IMR-90 (cell line): ENCODE measurements around the gene NCS1. TPM values are rescaled to one million over a fixed set of nuclear protein-coding genes. Genes with fewer than 3 reads are reported as not detected.

Source experiments
- ATAC-seq: fragments of 200-7000 bp; cut with Tn5 transposase; 2 replicates; pipeline ENCODE4 v1.9.1; 2020; ENCODE audit warnings: low read depth, mild to moderate bottlenecking, moderate library complexity
- BruUV-seq: library from RNA; stranded (reverse); fragments of 400-500 nt; replicated peaks from 2 replicates; lab custom pipeline; 2021; lab: Mats Ljungman, UMichigan
- CTCF ChIA-PET: fragments of 300-600 bp; formaldehyde crosslinking; extraction: SDS; loops from one replicate; lab custom pipeline; 2021; ENCODE audit warnings: antibody characterized with exemption; lab: Yijun Ruan, JAX
- POLR2A ChIA-PET: fragments of 300-600 bp; sonication (Branson Sonifier 250); formaldehyde crosslinking; loops from one replicate; lab custom pipeline; 2022; ENCODE audit warnings: antibody characterized with exemption; ENCODE audit not compliant: unreplicated experiment; lab: Charles Lee
- DNase-seq: peaks from one replicate; pipeline ENCODE4 v3.0.0; 2013
- H2AFZ ChIP-seq: replicated peaks from 2 replicates; pipeline ENCODE3; 2013; ENCODE audit warnings: low read length, mild to moderate bottlenecking; ENCODE audit not compliant: poor library complexity
- H2AK5ac ChIP-seq: 2 replicates; pipeline ENCODE4 v1.6.1; 2013; ENCODE audit warnings: low read depth, low read length, inconsistent platforms
- H2AK9ac ChIP-seq: replicated peaks from 2 replicates; pipeline ENCODE3; 2013; ENCODE audit warnings: mild to moderate bottlenecking, low read depth, low read length, moderate library complexity; ENCODE audit not compliant: poor library complexity
- H2BK120ac ChIP-seq: 2 replicates; pipeline ENCODE4 v1.6.1; 2013; ENCODE audit warnings: low read depth, low read length, inconsistent platforms
- H2BK15ac ChIP-seq: 3 replicates; pipeline ENCODE4 v1.6.1; 2013; ENCODE audit warnings: low read depth, low read length, inconsistent platforms
- H2BK20ac ChIP-seq: 2 replicates; pipeline ENCODE4 v1.6.1; 2013; ENCODE audit warnings: low read depth, mild to moderate bottlenecking, inconsistent platforms, low read length, moderate library complexity
- H2BK5ac ChIP-seq: 2 replicates; pipeline ENCODE4 v1.6.1; 2013; ENCODE audit warnings: mild to moderate bottlenecking, low read depth, low read length, inconsistent platforms; ENCODE audit not compliant: poor library complexity, severe bottlenecking
- H3K14ac ChIP-seq: replicated peaks from 2 replicates; pipeline ENCODE4 v1.6.1; 2013; ENCODE audit warnings: low read depth, low read length, inconsistent platforms
- H3K18ac ChIP-seq: 2 replicates; pipeline ENCODE4 v1.6.1; 2013; ENCODE audit warnings: low read depth, low read length, control low read depth
- H3K23ac ChIP-seq: 2 replicates; pipeline ENCODE4 v1.6.1; 2013; ENCODE audit warnings: low read depth, low read length, inconsistent platforms
- H3K27ac ChIP-seq: 2 replicates; pipeline ENCODE4 v1.5.1; 2013; ENCODE audit warnings: mild to moderate bottlenecking, control low read depth, low read length; ENCODE audit not compliant: insufficient read depth
- H3K27me3 ChIP-seq: 2 replicates; pipeline ENCODE4 v1.6.1; 2013; ENCODE audit warnings: low read length; ENCODE audit not compliant: control insufficient read depth, insufficient read depth
- H3K36me3 ChIP-seq: 2 replicates; pipeline ENCODE4 v1.6.1; 2013; ENCODE audit warnings: low read length, mixed read lengths; ENCODE audit not compliant: control insufficient read depth, insufficient read depth
- H3K4ac ChIP-seq: 2 replicates; pipeline ENCODE4 v1.6.1; 2013; ENCODE audit warnings: low read depth, low read length, inconsistent platforms
- H3K4me1 ChIP-seq: 2 replicates; pipeline ENCODE4 v1.6.1; 2013; ENCODE audit warnings: low read length, mixed read lengths; ENCODE audit not compliant: control insufficient read depth, insufficient read depth
- H3K4me2 ChIP-seq: 2 replicates; pipeline ENCODE4 v1.6.1; 2013; ENCODE audit warnings: low read depth, mild to moderate bottlenecking, control low read depth, low read length, moderate library complexity
- H3K4me3 ChIP-seq: 2 replicates; pipeline ENCODE4 v1.5.1; 2013; ENCODE audit warnings: low read depth, mild to moderate bottlenecking, control low read depth, low read length, moderate library complexity; ENCODE audit not compliant: insufficient read depth
- H3K56ac ChIP-seq: 2 replicates; pipeline ENCODE4 v1.6.1; 2013; ENCODE audit warnings: low read length, inconsistent platforms; ENCODE audit not compliant: insufficient read depth; ENCODE audit errors: extremely low read depth
- H3K79me1 ChIP-seq, 2 experiments: 2 replicates each; pipeline ENCODE4 v1.6.1; 2013; ENCODE audit warnings: low read length in 2 of 2, inconsistent platforms in 1 of 2, low read depth in 1 of 2
- H3K9ac ChIP-seq: 2 replicates; pipeline ENCODE4 v1.6.1; 2013; ENCODE audit warnings: low read depth, low read length, control low read depth
- H3K9me1 ChIP-seq: 2 replicates; pipeline ENCODE4 v1.6.1; 2013; ENCODE audit warnings: low read length, inconsistent platforms; ENCODE audit not compliant: insufficient read depth
- H3K9me3 ChIP-seq: 2 replicates; pipeline ENCODE4 v1.6.1; 2013; ENCODE audit warnings: low read length; ENCODE audit not compliant: control insufficient read depth, insufficient read depth
- H4K20me1 ChIP-seq: 2 replicates; pipeline ENCODE4 v1.6.1; 2013; ENCODE audit warnings: low read length, inconsistent platforms; ENCODE audit not compliant: insufficient read depth
- H4K5ac ChIP-seq: 2 replicates; pipeline ENCODE4 v1.6.1; 2013; ENCODE audit warnings: mild to moderate bottlenecking, low read depth, low read length, control low read depth
- H4K8ac ChIP-seq, 2 experiments: 2 replicates each; pipeline ENCODE4 v1.6.1; 2013; ENCODE audit warnings: low read depth in 2 of 2, low read length in 2 of 2, control low read depth in 1 of 2, inconsistent platforms in 1 of 2
- H4K91ac ChIP-seq: 2 replicates; pipeline ENCODE4 v1.6.1; 2013; ENCODE audit warnings: low read depth, low read length, inconsistent platforms; ENCODE audit not compliant: insufficient read depth
- BHLHE40 ChIP-seq: fragments of 150-350 bp; IDR thresholded peaks from 2 replicates; pipeline ENCODE4 v1.6.1; 2016; ENCODE audit warnings: mild to moderate bottlenecking, low read depth, low read length
- CEBPB ChIP-seq: IDR thresholded peaks from 2 replicates; pipeline ENCODE4 v1.6.1; 2012; ENCODE audit warnings: low read depth, low read length, improper control_type of control experiment
- CHD1 ChIP-seq: IDR thresholded peaks from 2 replicates; pipeline ENCODE4 v1.6.1; 2012; ENCODE audit warnings: low read depth, low read length, improper control_type of control experiment
- CTCF ChIP-seq: conservative IDR thresholded peaks from 2 replicates; pipeline ENCODE4 v1.5.1; 2012; ENCODE audit warnings: mild to moderate bottlenecking, low read depth, low read length, improper control_type of control experiment
- ELK1 ChIP-seq: fragments of 150-350 bp; IDR thresholded peaks from 2 replicates; pipeline ENCODE4 v1.6.1; 2016; ENCODE audit warnings: low read depth, mild to moderate bottlenecking, low read length, moderate library complexity, borderline replicate concordance
- FOS ChIP-seq: fragments of 150-350 bp; IDR thresholded peaks from 2 replicates; pipeline ENCODE4 v1.6.1; 2016; ENCODE audit warnings: low read depth, low read length
- MAFK ChIP-seq: IDR thresholded peaks from 2 replicates; pipeline ENCODE4 v1.6.1; 2012; ENCODE audit warnings: low read depth, low read length, improper control_type of control experiment
- MXI1 ChIP-seq: IDR thresholded peaks from 2 replicates; pipeline ENCODE4 v1.6.1; 2012; ENCODE audit warnings: low read depth, mild to moderate bottlenecking, low read length, moderate library complexity, borderline replicate concordance
- NFE2L2 ChIP-seq: fragments of 150-350 bp; IDR thresholded peaks from 2 replicates; pipeline ENCODE4 v1.6.1; 2016; ENCODE audit warnings: low read depth, mild to moderate bottlenecking, low read length
- POLR2A ChIP-seq: IDR thresholded peaks from 2 replicates; pipeline ENCODE4 v1.6.1; 2012; ENCODE audit warnings: mild to moderate bottlenecking, low read depth, low read length
- RAD21 ChIP-seq: IDR thresholded peaks from 2 replicates; pipeline ENCODE4 v1.6.1; 2012; ENCODE audit warnings: low read length, improper control_type of control experiment
- RCOR1 ChIP-seq: IDR thresholded peaks from 2 replicates; pipeline ENCODE4 v1.6.1; 2012; ENCODE audit warnings: mild to moderate bottlenecking, low read length, improper control_type of control experiment; ENCODE audit not compliant: insufficient replicate concordance
- RFX5 ChIP-seq: IDR thresholded peaks from 2 replicates; pipeline ENCODE4 v1.8.0; 2012; ENCODE audit warnings: low read depth, mild to moderate bottlenecking, low read length, moderate library complexity
- SMC3 ChIP-seq: fragments of 150-350 bp; IDR thresholded peaks from 2 replicates; pipeline ENCODE4 v1.6.1; 2016; ENCODE audit warnings: low read depth, mild to moderate bottlenecking, antibody characterized with exemption, low read length, moderate library complexity
- USF2 ChIP-seq: fragments of 150-350 bp; IDR thresholded peaks from 2 replicates; pipeline ENCODE4 v1.6.1; 2017; ENCODE audit warnings: mild to moderate bottlenecking, antibody characterized with exemption, low read length, low read depth
- WGBS, 2 experiments: methylation state at CpG; one replicate each; pipeline versions ENCODE4 v1.1.5 to v1.1.7; 2013; ENCODE audit warnings: missing lambda C conversion rate in 2 of 2; ENCODE audit not compliant: insufficient read length in 1 of 2; ENCODE audit errors: extremely low coverage in 2 of 2; 5-methylcytosine and 5-hydroxymethylcytosine counted together
- dilution Hi-C: fragments of 300-500 bp; cut with HindIII; formaldehyde crosslinking; loops from one replicate; pipeline ENCODE4 v1.14.3; 2018; ENCODE audit warnings: low sequenced_read_pairs; ENCODE audit not compliant: unreplicated experiment
- in situ Hi-C: fragments of 300-500 bp; cut with MboI; formaldehyde crosslinking; loops from 3 replicates; pipeline ENCODE4 v1.14.3; 2019; ENCODE audit warnings: low sequenced_read_pairs, inconsistent platforms, mixed read lengths
- intact Hi-C: fragments of 100-400 bp; cut with micrococcal nuclease; formaldehyde crosslinking; loops from 2 replicates; pipeline ENCODE4 v1.10.0; 2022
- polyA plus RNA-seq, 3 experiments: library from polyadenylated mRNA; depleted of rRNA; stranded (reverse); fragments of >200 nt; gene quantifications; 2 replicates each; pipeline ENCODE4 v1.2.3, GENCODE V29; 2012; ENCODE audit warnings: low replicate concordance in 1 of 3
- total RNA-seq: library from RNA; depleted of rRNA; stranded (reverse); fragments of >200 nt; gene quantifications from 2 replicates; pipeline ENCODE4 v1.2.3, GENCODE V29; 2012

NCS1 gene
- total and polyA plus RNA-seq, 2 of the 4 experiments (the other 2 are of a cell fraction): 41.0 to 60.5 TPM

GRCh38 chr9:130264414-130265350 is 92.5 kb downstream of the NCS1 start:
- H2BK5ac ChIP-seq: no peak overlapping the region
- peaks cover 86% of the 10 kb centered on the region for H3K27me3 ChIP-seq
- ChIA-PET POLR2A (no interaction called here), CTCF (no interaction called here)
- no peak overlapping the region for H2BK120ac ChIP-seq
- no peak overlapping the region for H3K9ac ChIP-seq
- no peak overlapping the region for H4K5ac ChIP-seq
- H2AFZ ChIP-seq: no peak overlapping the region
- no peak overlapping the region for H3K4ac ChIP-seq
- H2AK5ac ChIP-seq: no peak overlapping the region
- no peak overlapping the region for H3K4me3 ChIP-seq
- in situ Hi-C loops: no loop called here
- H3K4me2 ChIP-seq: no peak overlapping the region
- H2AK9ac ChIP-seq: no peak overlapping the region
- H3K4me1 ChIP-seq: peaks cover 4% of the 10 kb centered on the region; the same call in 1 of the 2 replicates
- 66% methylated on average over 5 of the region's 18 CpGs; no CpG with 5 or more reads in 1 of the 2 experiments for WGBS, 2 experiments
- no peaks in the 10 kb centered on the region for H4K20me1 ChIP-seq
- no peaks in the 10 kb centered on the region for H3K79me1 ChIP-seq
- no TSS peak for BruUV-seq
- no peak overlapping the region for H4K91ac ChIP-seq
- DNase-seq (no peak), ATAC-seq (no peak)
- H3K9me1 ChIP-seq: no peaks in the 10 kb centered on the region
- no peak overlapping the region for H4K8ac ChIP-seq
- no peak overlapping the region for H3K56ac ChIP-seq
- intact Hi-C loops: no loop called here
- no peak overlapping the region for H3K27ac ChIP-seq
- no peak overlapping the region for H2BK15ac ChIP-seq
- H2BK20ac ChIP-seq: no peak overlapping the region
- H3K23ac ChIP-seq: no peak overlapping the region
- dilution Hi-C loops: no loop called here
- no peak overlapping the region for H3K18ac ChIP-seq
- no peak overlapping the region for H3K14ac ChIP-seq
- peaks cover 3% of the 10 kb centered on the region; the same call in 1 of the 2 replicates for H3K9me3 ChIP-seq
- H3K36me3 ChIP-seq: no peaks in the 10 kb centered on the region
- TF ChIP-seq CEBPB (no peak), FOS (no peak), ELK1 (no peak), POLR2A (no peak), BHLHE40 (no peak), USF2 (no peak), RAD21 (no peak), RFX5 (no peak), MXI1 (no peak), NFE2L2 (no peak), SMC3 (no peak), CHD1 (no peak), MAFK (no peak), CTCF (no peak), RCOR1 (no peak)
